WTC11 (cell line): ENCODE data around the gene CARS1.

Source experiments
- NR3C1 ChIP-seq: sonication (generic); formaldehyde crosslinking; conservative IDR thresholded peaks from 2 replicates; pipeline ENCODE4 v1.8.1; 2023; ENCODE audit warnings: low read depth, mild to moderate bottlenecking, missing genetic modification reagents
- TF ChIP-seq, protein P1 (sequence below): fragments of 200-600 bp; IDR thresholded peaks from 2 replicates; pipeline ENCODE4 v1.8.0; 2022; ENCODE audit warnings: antibody characterized with exemption
- TF ChIP-seq, protein P2 (sequence below): sonication (generic); formaldehyde crosslinking; IDR thresholded peaks from 2 replicates; pipeline ENCODE4 v1.8.0; 2022; ENCODE audit warnings: mild to moderate bottlenecking, missing genetic modification reagents
- TF ChIP-seq, protein P3 (sequence below): sonication (generic); formaldehyde crosslinking; IDR thresholded peaks from 2 replicates; pipeline ENCODE4 v1.8.1; 2023; ENCODE audit warnings: mild to moderate bottlenecking, missing genetic modification reagents, moderate library complexity
- TF ChIP-seq, protein P4 (sequence below): sonication (generic); formaldehyde crosslinking; IDR thresholded peaks from 2 replicates; pipeline ENCODE4 v1.8.1; 2022; ENCODE audit warnings: low read depth, missing genetic modification reagents, borderline replicate concordance
- TF ChIP-seq, protein P5 (sequence below): sonication (generic); formaldehyde crosslinking; IDR thresholded peaks from 2 replicates; pipeline ENCODE4 v1.8.1; 2022; ENCODE audit warnings: mild to moderate bottlenecking, moderate library complexity, missing genetic modification reagents

DNA sequence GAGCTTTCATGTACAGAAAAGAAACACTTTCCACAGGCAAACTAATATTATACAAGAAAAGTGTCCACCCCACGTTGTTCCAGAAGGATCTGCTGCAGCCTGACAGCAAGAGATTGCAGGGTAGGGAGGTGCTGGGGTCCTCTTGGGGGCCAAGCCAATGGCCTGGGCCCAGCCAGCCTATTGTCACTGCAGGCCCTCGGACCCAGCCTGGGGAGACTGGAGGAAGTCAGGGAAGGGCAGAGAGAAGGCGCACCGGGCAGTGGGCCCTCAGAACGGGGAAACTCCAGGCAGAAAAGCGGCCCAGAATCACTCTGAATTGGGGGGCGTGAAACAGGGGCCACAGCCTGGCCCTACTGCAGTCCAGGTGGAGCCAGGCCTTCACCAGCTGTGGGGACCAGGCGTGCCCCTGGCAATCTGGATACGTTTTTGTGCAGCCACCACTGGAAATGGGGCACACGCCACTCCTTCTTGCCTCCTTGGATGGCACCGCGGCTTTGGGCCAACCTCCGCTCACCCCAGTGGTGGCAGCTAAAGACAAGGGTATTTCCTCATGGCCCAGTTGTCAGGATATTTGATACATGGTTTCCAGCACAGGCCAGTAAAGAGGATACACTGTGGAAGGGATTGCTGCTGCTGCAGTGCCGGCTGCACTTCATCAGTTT lies 61.2 kb downstream of the CARS1 start:
- TF ChIP-seq, protein P1, sequence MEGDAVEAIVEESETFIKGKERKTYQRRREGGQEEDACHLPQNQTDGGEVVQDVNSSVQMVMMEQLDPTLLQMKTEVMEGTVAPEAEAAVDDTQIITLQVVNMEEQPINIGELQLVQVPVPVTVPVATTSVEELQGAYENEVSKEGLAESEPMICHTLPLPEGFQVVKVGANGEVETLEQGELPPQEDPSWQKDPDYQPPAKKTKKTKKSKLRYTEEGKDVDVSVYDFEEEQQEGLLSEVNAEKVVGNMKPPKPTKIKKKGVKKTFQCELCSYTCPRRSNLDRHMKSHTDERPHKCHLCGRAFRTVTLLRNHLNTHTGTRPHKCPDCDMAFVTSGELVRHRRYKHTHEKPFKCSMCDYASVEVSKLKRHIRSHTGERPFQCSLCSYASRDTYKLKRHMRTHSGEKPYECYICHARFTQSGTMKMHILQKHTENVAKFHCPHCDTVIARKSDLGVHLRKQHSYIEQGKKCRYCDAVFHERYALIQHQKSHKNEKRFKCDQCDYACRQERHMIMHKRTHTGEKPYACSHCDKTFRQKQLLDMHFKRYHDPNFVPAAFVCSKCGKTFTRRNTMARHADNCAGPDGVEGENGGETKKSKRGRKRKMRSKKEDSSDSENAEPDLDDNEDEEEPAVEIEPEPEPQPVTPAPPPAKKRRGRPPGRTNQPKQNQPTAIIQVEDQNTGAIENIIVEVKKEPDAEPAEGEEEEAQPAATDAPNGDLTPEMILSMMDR = no peak
- TF ChIP-seq, protein P2, sequence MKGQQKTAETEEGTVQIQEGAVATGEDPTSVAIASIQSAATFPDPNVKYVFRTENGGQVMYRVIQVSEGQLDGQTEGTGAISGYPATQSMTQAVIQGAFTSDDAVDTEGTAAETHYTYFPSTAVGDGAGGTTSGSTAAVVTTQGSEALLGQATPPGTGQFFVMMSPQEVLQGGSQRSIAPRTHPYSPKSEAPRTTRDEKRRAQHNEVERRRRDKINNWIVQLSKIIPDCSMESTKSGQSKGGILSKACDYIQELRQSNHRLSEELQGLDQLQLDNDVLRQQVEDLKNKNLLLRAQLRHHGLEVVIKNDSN (CRISPR knock-in tag) = no peak
- TF ChIP-seq, protein P3, sequence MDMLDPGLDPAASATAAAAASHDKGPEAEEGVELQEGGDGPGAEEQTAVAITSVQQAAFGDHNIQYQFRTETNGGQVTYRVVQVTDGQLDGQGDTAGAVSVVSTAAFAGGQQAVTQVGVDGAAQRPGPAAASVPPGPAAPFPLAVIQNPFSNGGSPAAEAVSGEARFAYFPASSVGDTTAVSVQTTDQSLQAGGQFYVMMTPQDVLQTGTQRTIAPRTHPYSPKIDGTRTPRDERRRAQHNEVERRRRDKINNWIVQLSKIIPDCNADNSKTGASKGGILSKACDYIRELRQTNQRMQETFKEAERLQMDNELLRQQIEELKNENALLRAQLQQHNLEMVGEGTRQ (CRISPR knock-in tag) = no peak
- TF ChIP-seq, protein P4, sequence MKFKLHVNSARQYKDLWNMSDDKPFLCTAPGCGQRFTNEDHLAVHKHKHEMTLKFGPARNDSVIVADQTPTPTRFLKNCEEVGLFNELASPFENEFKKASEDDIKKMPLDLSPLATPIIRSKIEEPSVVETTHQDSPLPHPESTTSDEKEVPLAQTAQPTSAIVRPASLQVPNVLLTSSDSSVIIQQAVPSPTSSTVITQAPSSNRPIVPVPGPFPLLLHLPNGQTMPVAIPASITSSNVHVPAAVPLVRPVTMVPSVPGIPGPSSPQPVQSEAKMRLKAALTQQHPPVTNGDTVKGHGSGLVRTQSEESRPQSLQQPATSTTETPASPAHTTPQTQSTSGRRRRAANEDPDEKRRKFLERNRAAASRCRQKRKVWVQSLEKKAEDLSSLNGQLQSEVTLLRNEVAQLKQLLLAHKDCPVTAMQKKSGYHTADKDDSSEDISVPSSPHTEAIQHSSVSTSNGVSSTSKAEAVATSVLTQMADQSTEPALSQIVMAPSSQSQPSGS (CRISPR knock-in tag) = no peak
- TF ChIP-seq NR3C1 (CRISPR knock-in tag) = no peak
- TF ChIP-seq, protein P5, sequence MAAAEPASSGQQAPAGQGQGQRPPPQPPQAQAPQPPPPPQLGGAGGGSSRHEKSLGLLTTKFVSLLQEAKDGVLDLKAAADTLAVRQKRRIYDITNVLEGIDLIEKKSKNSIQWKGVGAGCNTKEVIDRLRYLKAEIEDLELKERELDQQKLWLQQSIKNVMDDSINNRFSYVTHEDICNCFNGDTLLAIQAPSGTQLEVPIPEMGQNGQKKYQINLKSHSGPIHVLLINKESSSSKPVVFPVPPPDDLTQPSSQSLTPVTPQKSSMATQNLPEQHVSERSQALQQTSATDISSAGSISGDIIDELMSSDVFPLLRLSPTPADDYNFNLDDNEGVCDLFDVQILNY (CRISPR knock-in tag) = no peak
